Placental epithelial cell (primary cell): ENCODE results near the gene PCID2. TPM values are rescaled to one million over a fixed set of nuclear protein-coding genes. Genes with fewer than 3 reads are reported as not detected.

ENCODE experiments used
- small RNA-seq: library from RNA; depleted of rRNA; stranded (forward); fragments of <200 nt; gene quantifications from one replicate; pipeline ENCODE3, GENCODE V24; 2012
- total RNA-seq: library from RNA; depleted of rRNA; stranded (reverse); fragments of >200 nt; gene quantifications from 2 replicates; pipeline ENCODE4 v1.2.3, GENCODE V29; 2012

Gene PCID2
- total RNA-seq = 54.8 and 61.2 TPM in 2 replicates

DNA sequence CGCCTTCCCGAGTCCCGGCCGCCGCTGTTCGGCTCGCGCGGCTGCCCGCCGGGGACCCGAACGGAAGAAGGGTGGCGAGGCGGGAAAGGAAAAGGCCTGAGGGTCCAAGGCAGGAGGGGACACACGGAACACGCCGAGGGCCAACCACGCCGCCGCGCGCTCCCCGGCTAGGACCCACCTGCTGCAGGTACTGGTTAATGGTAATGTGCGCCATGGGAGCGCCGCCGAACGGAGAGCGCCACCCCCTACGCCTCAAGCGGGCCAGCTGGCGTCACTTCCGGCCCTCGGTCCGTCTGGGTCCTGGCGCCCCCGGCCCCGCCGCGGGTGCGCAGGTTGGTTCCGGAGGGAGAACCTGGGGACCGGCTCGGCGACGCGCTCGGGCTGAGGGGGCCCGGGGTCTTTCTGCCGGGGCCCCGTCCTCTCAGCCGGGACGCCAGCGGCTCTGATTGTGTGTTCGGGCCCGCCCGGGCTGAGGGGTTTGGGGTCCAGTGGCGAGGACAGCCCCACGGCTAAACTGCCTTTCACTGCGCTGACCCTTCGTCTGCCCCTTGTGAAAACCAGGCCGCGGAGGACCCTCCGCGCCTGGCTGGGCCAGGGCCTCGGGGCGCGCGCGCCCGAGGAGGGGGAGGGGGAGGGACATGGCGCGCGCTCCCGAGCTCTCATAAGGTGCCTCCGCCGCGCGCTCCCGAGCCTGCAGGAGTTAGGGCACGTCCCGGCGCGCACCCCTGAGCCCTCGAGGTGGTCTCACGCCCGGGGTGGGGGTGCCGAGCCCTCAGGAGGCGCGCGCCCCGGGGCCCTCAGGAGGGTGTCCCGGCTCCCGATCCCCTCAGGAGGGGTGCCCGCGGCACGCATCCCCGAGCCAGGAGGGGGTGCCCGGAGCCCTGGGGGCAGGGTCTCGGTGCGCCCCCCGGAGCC lies at the start of gene PCID2:
PCID2 (minus strand) TSS at position 249 of the 915 bp plus-strand sequence; CDS start at position 214, 35 bp downstream.

DNA sequence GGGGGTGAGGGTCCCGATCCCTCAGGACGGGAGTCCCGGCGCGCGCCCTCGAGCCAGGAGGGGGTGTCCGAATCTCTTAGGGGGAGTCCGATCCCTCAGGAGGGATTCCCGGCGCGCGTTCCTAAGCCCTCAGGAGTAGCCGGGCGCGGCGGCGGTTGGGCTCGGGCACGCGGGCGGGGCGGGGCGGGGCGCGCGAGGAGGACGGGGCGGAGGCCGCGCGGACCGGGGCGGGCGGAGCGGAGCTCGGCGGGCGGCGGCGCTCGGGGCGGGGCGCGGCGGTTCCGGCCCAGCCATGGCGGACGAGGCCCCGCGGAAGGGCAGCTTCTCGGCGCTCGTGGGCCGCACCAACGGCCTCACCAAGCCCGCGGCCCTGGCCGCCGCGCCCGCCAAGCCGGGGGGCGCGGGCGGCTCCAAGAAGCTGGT lies 878 bp upstream of the PCID2 start, which contains the start of gene CUL4A:
CUL4A (plus strand) TSS at position 278 of the 423 bp plus-strand sequence; CDS start at position 293, 15 bp downstream.

DNA sequence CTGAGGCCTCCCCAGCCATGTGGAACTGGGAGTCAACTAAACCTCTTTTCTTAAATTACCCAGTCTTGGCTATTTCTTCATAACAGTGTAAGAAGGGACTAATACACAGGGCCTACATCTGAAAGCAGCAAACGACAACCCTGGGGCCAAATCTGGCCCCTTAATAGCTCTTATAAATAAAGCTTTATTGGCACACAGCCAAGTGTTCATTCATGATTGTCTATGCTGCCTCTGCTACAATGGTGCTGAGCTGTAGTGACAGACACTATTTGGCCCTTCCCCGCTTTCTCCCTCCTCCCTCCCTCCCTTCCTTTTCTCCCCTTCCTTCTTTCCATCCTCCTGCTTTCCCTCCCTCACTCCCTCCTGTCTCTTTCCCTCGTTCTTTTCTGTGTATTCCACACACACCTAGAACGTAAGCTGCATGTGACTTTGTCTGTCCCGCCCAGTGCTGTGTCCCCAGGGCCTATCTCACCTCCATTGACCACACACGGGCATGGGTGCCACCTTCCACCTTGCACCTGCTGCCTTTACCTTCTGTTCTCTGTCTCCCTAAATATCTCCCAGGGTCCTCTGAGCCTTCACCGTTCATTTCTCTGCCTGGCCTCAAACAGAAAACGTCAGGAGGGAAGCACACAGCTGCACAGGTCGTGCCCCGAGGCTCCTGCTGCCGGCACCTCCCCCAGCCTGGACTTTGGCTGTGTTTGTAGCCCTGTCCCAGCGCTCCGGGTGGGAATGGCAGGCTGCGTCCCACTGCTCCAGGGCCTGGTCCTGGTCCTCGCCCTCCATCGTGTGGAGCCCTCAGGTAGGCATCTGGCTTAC lies 50.3 kb downstream of the PCID2 start, which contains the start of gene PROZ:
PROZ (plus strand) TSS at position 720 of the 819 bp plus-strand sequence; CDS start at position 733, 13 bp downstream.

Small RNA genes within 50 kb of the gene (small RNA-seq; reads per million reads assigned to genes)
- gene AL137002.1 = not detected

Other genes starting within 250 kb of the PCID2 start
- 0.79 and 2.1 TPM in 2 replicates for gene MCF2L, start 239.5 kb downstream of the PCID2 start, total RNA-seq
- under 0.01 and 1.3 TPM in 2 replicates for gene F7, start 102.9 kb downstream of the PCID2 start, total RNA-seq
- 0.22 and 1.6 TPM in 2 replicates for gene F10, start 85.9 kb downstream of the PCID2 start, total RNA-seq
- not detected in 2 replicates for gene PROZ, start 50.0 kb downstream of the PCID2 start, total RNA-seq
- gene CUL4A, start 944 bp upstream of the PCID2 start, total RNA-seq = 108 and 117 TPM in 2 replicates
- gene LAMP1, start 88.6 kb upstream of the PCID2 start, total RNA-seq = 141 and 171 TPM in 2 replicates
- 13.2 and 14.9 TPM in 2 replicates for gene GRTP1, start 155.5 kb upstream of the PCID2 start, total RNA-seq
- gene ADPRHL1, start 244.8 kb upstream of the PCID2 start, total RNA-seq = 4.7 and 11.2 TPM in 2 replicates